H9 (cell line): ENCODE data around the gene SUPT3H. TPM values are rescaled to one million over a fixed set of nuclear protein-coding genes. Genes with fewer than 3 reads are reported as not detected.

ENCODE experiments used
- DNase-seq: peaks from one replicate; pipeline ENCODE4 v3.0.0-alpha.2; 2017
- H2AFZ ChIP-seq: one replicate; pipeline ENCODE4 v1.6.1; 2013; ENCODE audit warnings: mild to moderate bottlenecking, low read length, control low read depth, moderate library complexity
- H2AK5ac ChIP-seq: 2 replicates; pipeline ENCODE4 v1.6.1; 2013; ENCODE audit warnings: low read length, control low read depth, mixed read lengths; ENCODE audit not compliant: insufficient read length
- H2BK120ac ChIP-seq: one replicate; pipeline ENCODE4 v1.6.1; 2013; ENCODE audit warnings: low read depth, mild to moderate bottlenecking, low read length, control low read depth, inconsistent platforms; ENCODE audit not compliant: poor library complexity, severe bottlenecking
- H2BK12ac ChIP-seq: 2 replicates; pipeline ENCODE4 v1.6.1; 2013; ENCODE audit warnings: low read length, control low read depth, mixed read lengths, low read depth; ENCODE audit not compliant: insufficient read length
- H2BK15ac ChIP-seq: 2 replicates; pipeline ENCODE4 v1.6.1; 2013; ENCODE audit warnings: low read depth, low read length, control low read depth
- H2BK20ac ChIP-seq: one replicate; pipeline ENCODE4 v1.6.1; 2013; ENCODE audit warnings: low read depth, mild to moderate bottlenecking, low read length, control low read depth, inconsistent platforms; ENCODE audit not compliant: poor library complexity, severe bottlenecking
- H2BK5ac ChIP-seq: 2 replicates; pipeline ENCODE4 v1.6.1; 2013; ENCODE audit warnings: low read length, control low read depth, mixed read lengths; ENCODE audit not compliant: insufficient read length
- H3K14ac ChIP-seq: 2 replicates; pipeline ENCODE4 v1.6.1; 2013; ENCODE audit warnings: low read length, control low read depth; ENCODE audit not compliant: insufficient read depth
- H3K18ac ChIP-seq: 2 replicates; pipeline ENCODE4 v1.6.1; 2013; ENCODE audit warnings: low read depth, mild to moderate bottlenecking, mixed read lengths, low read length, control low read depth; ENCODE audit not compliant: insufficient read length
- H3K23ac ChIP-seq: 2 replicates; pipeline ENCODE4 v1.6.1; 2013; ENCODE audit warnings: low read length, control low read depth, mixed read lengths, low read depth; ENCODE audit not compliant: insufficient read length
- H3K23me2 ChIP-seq: 2 replicates; pipeline ENCODE4 v1.6.1; 2013; ENCODE audit warnings: low read depth, mild to moderate bottlenecking, mixed read lengths, low read length, control low read depth; ENCODE audit not compliant: insufficient read length, poor library complexity, severe bottlenecking
- H3K27ac ChIP-seq: 2 replicates; pipeline ENCODE4 v1.5.1; 2013; ENCODE audit warnings: low read length, control low read depth, mixed read lengths, low read depth; ENCODE audit not compliant: insufficient read length
- H3K27me3 ChIP-seq: 2 replicates; pipeline ENCODE4 v1.6.1; 2013; ENCODE audit warnings: low read length, control low read depth, inconsistent platforms; ENCODE audit not compliant: insufficient read depth
- H3K4ac ChIP-seq: 2 replicates; pipeline ENCODE4 v1.6.1; 2013; ENCODE audit warnings: low read depth, mild to moderate bottlenecking, control low read depth, inconsistent platforms, low read length, moderate library complexity
- H3K4me1 ChIP-seq: 2 replicates; pipeline ENCODE4 v1.6.1; 2013; ENCODE audit warnings: low read length, control low read depth, inconsistent platforms; ENCODE audit not compliant: insufficient read depth
- H3K4me2 ChIP-seq: 2 replicates; pipeline ENCODE4 v1.6.1; 2013; ENCODE audit warnings: low read length, control low read depth, mixed read lengths; ENCODE audit not compliant: insufficient read length, insufficient read depth
- H3K56ac ChIP-seq: 2 replicates; pipeline ENCODE4 v1.6.1; 2013; ENCODE audit warnings: low read depth, mild to moderate bottlenecking, mixed read lengths, low read length, control low read depth; ENCODE audit not compliant: insufficient read length
- H3K79me1 ChIP-seq: 2 replicates; pipeline ENCODE4 v1.6.1; 2013; ENCODE audit warnings: low read depth, mild to moderate bottlenecking, moderate library complexity, low read length, control low read depth, inconsistent platforms; ENCODE audit not compliant: insufficient read depth, poor library complexity, severe bottlenecking
- H3K79me2 ChIP-seq: 2 replicates; pipeline ENCODE4 v1.6.1; 2013; ENCODE audit warnings: low read length, control low read depth, inconsistent platforms; ENCODE audit not compliant: insufficient read depth
- H3K9ac ChIP-seq: 2 replicates; pipeline ENCODE4 v1.6.1; 2013; ENCODE audit warnings: low read length, control low read depth, mixed read lengths; ENCODE audit not compliant: insufficient read length; ENCODE audit errors: extremely low read depth
- H3K9me3 ChIP-seq: one replicate; pipeline ENCODE4 v1.6.1; 2013; ENCODE audit warnings: low read depth, low read length, inconsistent platforms; ENCODE audit not compliant: control insufficient read depth
- H3T11ph ChIP-seq: one replicate; pipeline ENCODE4 v1.6.1; 2013; ENCODE audit warnings: mild to moderate bottlenecking, low read length, control low read depth, inconsistent platforms
- H4K20me1 ChIP-seq: one replicate; pipeline ENCODE4 v1.6.1; 2013; ENCODE audit not compliant: control insufficient read depth, insufficient read length, insufficient read depth
- H4K5ac ChIP-seq: 2 replicates; pipeline ENCODE4 v1.6.1; 2013; ENCODE audit warnings: low read depth, mild to moderate bottlenecking, mixed read lengths, low read length, control low read depth; ENCODE audit not compliant: insufficient read length
- H4K8ac ChIP-seq: replicated peaks from 2 replicates; pipeline ENCODE4 v1.6.1; 2013; ENCODE audit warnings: low read length, control low read depth, mixed read lengths, low read depth; ENCODE audit not compliant: insufficient read length
- H4K91ac ChIP-seq: 2 replicates; pipeline ENCODE4 v1.6.1; 2013; ENCODE audit warnings: low read depth, mild to moderate bottlenecking, moderate library complexity, mixed read lengths, low read length, control low read depth; ENCODE audit not compliant: insufficient read length
- H3K27ac Mint-ChIP-seq, 3 experiments: 2 replicates in 2 of 3; 3 replicates in 1 of 3; pipeline ENCODE4 v1.8.0; 2020 to 2021; ENCODE audit warnings: mixed read lengths in 3 of 3, mild to moderate bottlenecking in 1 of 3, moderate library complexity in 1 of 3
- H3K27me3 Mint-ChIP-seq: 2 replicates; pipeline ENCODE4 v1.8.0; 2021; ENCODE audit warnings: low read depth, mild to moderate bottlenecking, moderate library complexity, mixed read lengths
- H3K36me3 Mint-ChIP-seq, 3 experiments: 2 replicates in 2 of 3; 3 replicates in 1 of 3; pipeline ENCODE4 v1.8.0; 2020 to 2021; ENCODE audit warnings: low read depth in 3 of 3, mixed read lengths in 3 of 3; ENCODE audit not compliant: insufficient read depth in 1 of 3
- H3K4me1 Mint-ChIP-seq, 2 experiments: 2 replicates each; pipeline ENCODE4 v1.8.0; 2020; ENCODE audit warnings: mixed read lengths in 2 of 2
- H3K4me3 Mint-ChIP-seq, 2 experiments: 2 replicates in 1 of 2; 3 replicates in 1 of 2; pipeline ENCODE4 v1.8.0; 2020 to 2021; ENCODE audit warnings: mild to moderate bottlenecking in 2 of 2, mixed read lengths in 2 of 2, moderate library complexity in 1 of 2
- H3K9me3 Mint-ChIP-seq, 2 experiments: 2 replicates in 1 of 2; 3 replicates in 1 of 2; pipeline ENCODE4 v1.8.0; 2020; ENCODE audit warnings: mild to moderate bottlenecking in 2 of 2, mixed read lengths in 2 of 2, moderate library complexity in 1 of 2
- WGBS: extraction: QIAGEN DNeasy Blood & Tissue Kit; methylation state at CpG from one replicate; pipeline ENCODE4 v1.1.7; 2013; ENCODE audit warnings: missing lambda C conversion rate, low lambda C conversion rate, mixed read lengths; ENCODE audit not compliant: insufficient read length; ENCODE audit errors: extremely low coverage; 5-methylcytosine and 5-hydroxymethylcytosine counted together
- total RNA-seq: library from RNA; stranded (reverse); gene quantifications from 2 replicates; pipeline ENCODE4 v1.2.1, GENCODE V29; 2021
- TF ChIP-seq, protein P1 (sequence below): fragments of 200-600 bp; sonication (generic); conservative IDR thresholded peaks from 3 replicates; pipeline ENCODE4 v1.8.0; 2021; ENCODE audit warnings: antibody characterized with exemption, mild to moderate bottlenecking

Gene SUPT3H
- total RNA-seq, 1 experiment from 2014 or later, result 22.5 TPM

DNA sequence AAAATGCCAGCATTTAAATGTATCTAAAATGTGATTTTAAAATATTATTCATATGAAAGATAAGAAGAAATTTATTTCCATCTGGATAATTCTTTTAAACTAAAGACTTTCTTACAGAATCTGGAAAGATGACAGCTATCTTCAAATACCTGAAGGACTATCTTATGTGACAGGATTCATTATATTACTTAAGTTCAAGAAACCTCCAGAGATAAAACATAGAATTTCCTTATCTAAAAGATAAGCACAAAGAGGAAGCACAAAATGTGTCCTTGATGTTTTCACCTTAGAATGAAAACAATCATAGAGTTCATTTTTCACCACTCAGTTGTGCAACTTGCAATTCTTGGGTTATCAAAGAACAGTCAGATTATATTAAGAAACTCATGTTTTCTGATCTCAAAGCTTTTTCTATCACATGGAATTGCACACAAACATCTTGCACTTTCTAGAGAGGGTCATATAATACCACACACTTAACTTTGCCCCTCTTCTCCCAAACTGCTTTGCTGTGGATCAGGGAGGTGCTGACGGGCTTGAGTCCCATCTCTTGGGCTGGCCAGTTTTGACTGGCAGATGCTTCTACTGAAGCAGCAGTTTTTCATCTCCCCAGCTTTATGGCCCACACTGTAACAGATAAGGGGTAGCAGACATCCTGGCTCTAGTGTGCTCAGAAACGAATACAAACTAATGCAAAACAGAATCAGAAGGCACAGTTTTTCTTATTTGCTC lies 522.9 kb downstream of the SUPT3H start:
- H3K27me3 Mint-ChIP-seq, result no peaks in the 10 kb centered on the region
- Histone ChIP-seq H3K18ac (no peak overlapping the region), H3K9ac (no peak overlapping the region), H4K20me1 (no peaks in the 10 kb centered on the region), H2BK5ac (no peak overlapping the region), H3K23ac (no peak overlapping the region), H3K4me2 (no peak overlapping the region), H2BK120ac (no peak overlapping the region), H2AFZ (no peak overlapping the region), H3K23me2 (no peaks in the 10 kb centered on the region), H3K14ac (no peak overlapping the region), H3K79me2 (peaks cover 1% of the 10 kb centered on the region; the same call in 1 of the 2 replicates), H3K4ac (no peak overlapping the region), H3K27me3 (no peaks in the 10 kb centered on the region), H4K91ac (no peak overlapping the region), H4K8ac (no peak overlapping the region), H3T11ph (no peak overlapping the region), H3K9me3 (no peaks in the 10 kb centered on the region), H2BK20ac (no peak overlapping the region), H2BK15ac (no peak overlapping the region), H3K27ac (no peak overlapping the region), H3K56ac (no peak overlapping the region), H2AK5ac (no peak overlapping the region), H3K79me1 (no peaks in the 10 kb centered on the region), H3K4me1 (no peaks in the 10 kb centered on the region; the same call in 1 of the 2 replicates), H4K5ac (no peak overlapping the region), H2BK12ac (no peak overlapping the region)
- H3K9me3 Mint-ChIP-seq, result no peaks in the 10 kb centered on the region; a peak in 1 of 5 replicates
- H3K4me3 Mint-ChIP-seq, result no peak overlapping the region
- no peaks in the 10 kb centered on the region; a peak in 1 of 7 replicates for H3K36me3 Mint-ChIP-seq
- TF ChIP-seq, protein P1, sequence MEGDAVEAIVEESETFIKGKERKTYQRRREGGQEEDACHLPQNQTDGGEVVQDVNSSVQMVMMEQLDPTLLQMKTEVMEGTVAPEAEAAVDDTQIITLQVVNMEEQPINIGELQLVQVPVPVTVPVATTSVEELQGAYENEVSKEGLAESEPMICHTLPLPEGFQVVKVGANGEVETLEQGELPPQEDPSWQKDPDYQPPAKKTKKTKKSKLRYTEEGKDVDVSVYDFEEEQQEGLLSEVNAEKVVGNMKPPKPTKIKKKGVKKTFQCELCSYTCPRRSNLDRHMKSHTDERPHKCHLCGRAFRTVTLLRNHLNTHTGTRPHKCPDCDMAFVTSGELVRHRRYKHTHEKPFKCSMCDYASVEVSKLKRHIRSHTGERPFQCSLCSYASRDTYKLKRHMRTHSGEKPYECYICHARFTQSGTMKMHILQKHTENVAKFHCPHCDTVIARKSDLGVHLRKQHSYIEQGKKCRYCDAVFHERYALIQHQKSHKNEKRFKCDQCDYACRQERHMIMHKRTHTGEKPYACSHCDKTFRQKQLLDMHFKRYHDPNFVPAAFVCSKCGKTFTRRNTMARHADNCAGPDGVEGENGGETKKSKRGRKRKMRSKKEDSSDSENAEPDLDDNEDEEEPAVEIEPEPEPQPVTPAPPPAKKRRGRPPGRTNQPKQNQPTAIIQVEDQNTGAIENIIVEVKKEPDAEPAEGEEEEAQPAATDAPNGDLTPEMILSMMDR, result no peak
- no peak for DNase-seq
- WGBS, result no CpG with 5 or more reads among the region's 2 CpGs
- 0 out of 7 replicates have a peak overlapping the region, but pooled peaks of 1 of the 3 experiments have one; percentile 28 for H3K27ac Mint-ChIP-seq
- H3K4me1 Mint-ChIP-seq, result no peaks in the 10 kb centered on the region
